ENCODE results near the gene MTA1.

The MTA1 gene

GRCh38 chr14:105499256-105500035 is 79.8 kb downstream of the MTA1 start:
- no peak for DNase-seq (ENCODE audit: low read depth)

GRCh38 chr14:105500036-105500725 is 80.6 kb downstream of the MTA1 start:
- DNase-seq (ENCODE audit: low read depth): no peak

GRCh38 chr14:105500726-105501101 is 81.1 kb downstream of the MTA1 start:
- DNase-seq (ENCODE audit: low read depth): no peak

GRCh38 chr14:105501504-105502291 is 82.1 kb downstream of the MTA1 start:
- DNase-seq (ENCODE audit: low read depth): no peak

DNA sequence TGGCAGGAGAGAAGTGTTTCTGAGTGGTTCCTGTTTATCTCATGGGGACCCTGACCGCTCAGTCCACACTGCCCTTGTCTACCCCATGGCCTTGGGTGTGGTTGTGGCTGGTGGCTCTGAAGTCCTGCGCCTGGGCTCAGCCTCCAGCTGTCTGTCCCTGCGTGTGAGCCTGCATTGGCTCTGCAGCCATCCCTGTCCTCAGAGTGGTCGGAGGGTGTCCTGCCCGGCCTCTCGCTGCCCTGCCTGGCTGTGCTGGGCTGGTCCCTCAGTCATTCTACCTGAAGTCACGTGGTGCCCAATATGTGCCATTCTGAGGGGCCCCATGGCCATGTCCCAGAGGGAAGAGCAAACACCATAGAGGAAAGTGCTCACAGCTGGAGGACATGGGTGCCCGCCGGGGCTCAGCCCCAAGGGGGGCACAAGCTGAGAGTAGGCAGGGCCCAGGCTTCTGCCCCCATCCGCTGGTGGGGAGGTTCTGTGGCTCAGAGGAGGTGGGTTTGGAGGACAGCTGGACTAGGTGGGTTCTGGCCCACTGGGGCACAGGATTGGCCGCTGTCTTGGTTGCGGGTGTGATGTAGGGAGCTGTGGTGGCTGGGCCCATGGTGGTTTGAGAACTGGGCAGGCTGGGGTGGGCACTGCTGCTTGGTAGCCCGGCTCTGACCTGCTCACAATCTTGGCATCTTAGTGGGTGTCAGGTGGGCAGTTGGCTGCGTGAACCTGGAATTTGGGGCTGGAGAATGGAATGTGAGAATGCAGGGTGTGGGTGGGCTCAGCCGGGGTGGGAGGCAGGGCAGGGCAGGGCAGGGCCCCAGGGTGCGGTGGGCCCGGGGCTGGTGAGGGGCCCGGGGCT is 83.0 kb downstream of the MTA1 start:
- DNase-seq (ENCODE audit: low read depth): no peak

GRCh38 chr14:105503296-105503640 is 83.6 kb downstream of the MTA1 start:
- no peak for DNase-seq (ENCODE audit: low read depth)

DNA sequence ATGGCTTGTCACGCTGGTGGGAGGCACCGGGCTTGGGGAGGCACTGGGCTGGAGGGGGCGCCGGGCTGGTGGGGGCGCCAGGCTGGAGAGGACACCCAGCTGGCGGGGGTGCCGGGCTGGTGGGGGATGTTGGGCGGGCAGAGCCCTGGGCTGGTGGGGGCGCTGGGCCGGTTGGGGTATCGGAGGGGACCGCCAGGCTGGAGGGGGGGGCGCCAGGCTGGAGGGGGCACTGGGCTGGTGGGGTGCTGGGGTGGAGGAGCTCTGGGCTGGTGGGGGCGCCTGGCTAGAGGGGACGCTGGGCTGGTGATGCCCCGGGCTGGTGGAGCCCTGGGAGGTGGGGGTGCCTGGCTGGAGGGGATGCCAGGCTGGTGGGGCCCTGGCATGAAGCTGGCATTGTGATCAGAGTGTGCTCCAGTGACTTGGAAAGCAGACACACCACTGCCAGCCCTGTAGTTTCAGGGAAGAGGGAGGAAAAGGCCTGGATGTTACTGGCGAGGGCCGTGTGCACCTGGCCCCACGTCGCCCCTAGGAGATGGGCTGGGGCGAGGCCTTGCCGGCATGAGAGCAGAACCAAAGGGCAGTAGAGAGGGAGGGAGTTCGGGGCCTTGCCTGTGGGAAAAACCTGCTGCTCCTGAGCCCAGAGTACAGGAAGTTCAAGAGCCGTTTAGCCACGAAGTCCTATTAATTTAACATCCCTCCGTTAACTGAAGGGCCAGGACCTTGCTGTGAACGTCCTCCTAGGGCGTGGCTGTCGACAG is 84.5 kb downstream of the MTA1 start:
- DNase-seq (ENCODE audit: low read depth): no peak

- DNase-seq (ENCODE audit: low read depth): no peak
Measured at GRCh38 chr14:105505101-105505500, 85.5 kb downstream of the MTA1 start.

- DNase-seq (ENCODE audit: low read depth): no peak
Measured at GRCh38 chr14:105507247-105507646, 87.6 kb downstream of the MTA1 start.

GRCh38 chr14:105508069-105508468 is 88.4 kb downstream of the MTA1 start:
- DNase-seq (ENCODE audit: low read depth): no peak

DNA sequence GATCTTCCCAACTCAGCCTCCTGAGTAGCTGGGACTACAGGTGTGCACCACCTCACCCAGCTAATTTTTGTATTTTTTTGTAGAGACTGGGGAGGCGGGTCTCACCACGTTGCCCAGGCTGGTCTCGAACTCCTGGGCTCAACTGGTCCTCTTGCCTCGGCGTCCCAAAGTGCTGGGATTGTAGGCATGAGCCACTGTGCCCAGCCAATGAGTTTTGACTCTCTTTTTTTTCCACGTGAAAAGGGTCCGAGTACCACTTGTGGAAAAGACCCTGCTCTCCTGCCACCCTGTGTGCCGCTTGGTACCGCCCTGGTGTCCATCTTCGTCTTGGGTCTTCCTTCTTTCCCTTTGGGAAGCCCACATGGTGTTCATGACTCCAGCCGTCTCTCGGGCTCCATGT is 89.0 kb downstream of the MTA1 start:
- DNase-seq (ENCODE audit: low read depth): no peak

- DNase-seq (ENCODE audit: low read depth): no peak
Measured at GRCh38 chr14:105517096-105517495, 97.5 kb downstream of the MTA1 start.

- DNase-seq (ENCODE audit: low read depth): no peak
Measured at GRCh38 chr14:105519946-105520698, 100.5 kb downstream of the MTA1 start.
